Type B pancreatic cell (in vitro differentiated cells): ENCODE results near the gene NRIP2. TPM values are rescaled to one million over a fixed set of nuclear protein-coding genes. Genes with fewer than 3 reads are reported as not detected.

ENCODE experiments used
- DNase-seq: peaks from one replicate; pipeline ENCODE4 v3.0.0; 2021; ENCODE audit warnings: mixed read lengths; ENCODE audit not compliant: unreplicated experiment; ENCODE audit errors: extremely low spot score
- H3K27ac Mint-ChIP-seq: 2 replicates; pipeline ENCODE4 v1.8.0; 2021; ENCODE audit warnings: mild to moderate bottlenecking, mixed read lengths
- H3K27me3 Mint-ChIP-seq: 2 replicates; pipeline ENCODE4 v1.8.0; 2021; ENCODE audit warnings: mixed read lengths
- H3K36me3 Mint-ChIP-seq: 2 replicates; pipeline ENCODE4 v1.8.0; 2021; ENCODE audit warnings: mixed read lengths
- H3K4me1 Mint-ChIP-seq: one replicate; pipeline ENCODE4 v1.8.0; 2021; ENCODE audit warnings: mixed read lengths; ENCODE audit not compliant: unreplicated experiment
- H3K4me3 Mint-ChIP-seq: 2 replicates; pipeline ENCODE4 v1.8.0; 2021; ENCODE audit warnings: mild to moderate bottlenecking, mixed read lengths
- H3K9me3 Mint-ChIP-seq: 2 replicates; pipeline ENCODE4 v1.8.0; 2021; ENCODE audit warnings: mixed read lengths
- total RNA-seq: library from RNA; stranded (reverse); gene quantifications from 2 replicates; pipeline ENCODE4 v1.2.1, GENCODE V29; 2021; ENCODE audit warnings: low replicate concordance
- TF ChIP-seq, protein P1 (sequence below): fragments of 200-600 bp; sonication (generic); conservative IDR thresholded peaks from 2 replicates; pipeline ENCODE4 v1.5.0; 2021; ENCODE audit warnings: antibody characterized with exemption, mild to moderate bottlenecking

Gene NRIP2
- total RNA-seq, 1 donor from 2014 or later, result 1.2 TPM

DNA sequence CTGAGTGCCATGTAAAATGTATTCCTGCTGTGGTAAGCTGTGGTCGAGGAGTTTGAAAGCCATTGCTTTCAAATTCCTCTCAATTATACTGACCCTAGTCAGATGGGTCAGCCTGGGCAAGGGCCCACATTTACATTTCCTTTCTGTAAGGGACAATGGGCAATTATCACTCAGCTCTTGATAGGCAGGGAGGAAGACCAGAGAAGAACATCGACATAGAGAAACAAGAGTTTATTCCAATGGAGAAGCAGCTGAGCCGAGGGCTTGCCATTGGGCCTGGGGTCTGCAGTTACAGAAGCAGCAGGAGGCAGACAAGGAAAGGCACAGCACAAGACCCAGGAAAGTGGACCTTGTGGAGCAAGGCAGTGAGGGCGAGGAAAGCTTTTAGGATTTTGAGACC is 9.7 kb downstream of the NRIP2 start:
- Mint-ChIP-seq H3K27me3 (no peaks in the 10 kb centered on the region), H3K9me3 (no peaks in the 10 kb centered on the region), H3K27ac (no peak overlapping the region), H3K4me3 (no peak overlapping the region), H3K36me3 (peaks cover 60% of the 10 kb centered on the region), H3K4me1 (no peaks in the 10 kb centered on the region)
- TF ChIP-seq, protein P1, sequence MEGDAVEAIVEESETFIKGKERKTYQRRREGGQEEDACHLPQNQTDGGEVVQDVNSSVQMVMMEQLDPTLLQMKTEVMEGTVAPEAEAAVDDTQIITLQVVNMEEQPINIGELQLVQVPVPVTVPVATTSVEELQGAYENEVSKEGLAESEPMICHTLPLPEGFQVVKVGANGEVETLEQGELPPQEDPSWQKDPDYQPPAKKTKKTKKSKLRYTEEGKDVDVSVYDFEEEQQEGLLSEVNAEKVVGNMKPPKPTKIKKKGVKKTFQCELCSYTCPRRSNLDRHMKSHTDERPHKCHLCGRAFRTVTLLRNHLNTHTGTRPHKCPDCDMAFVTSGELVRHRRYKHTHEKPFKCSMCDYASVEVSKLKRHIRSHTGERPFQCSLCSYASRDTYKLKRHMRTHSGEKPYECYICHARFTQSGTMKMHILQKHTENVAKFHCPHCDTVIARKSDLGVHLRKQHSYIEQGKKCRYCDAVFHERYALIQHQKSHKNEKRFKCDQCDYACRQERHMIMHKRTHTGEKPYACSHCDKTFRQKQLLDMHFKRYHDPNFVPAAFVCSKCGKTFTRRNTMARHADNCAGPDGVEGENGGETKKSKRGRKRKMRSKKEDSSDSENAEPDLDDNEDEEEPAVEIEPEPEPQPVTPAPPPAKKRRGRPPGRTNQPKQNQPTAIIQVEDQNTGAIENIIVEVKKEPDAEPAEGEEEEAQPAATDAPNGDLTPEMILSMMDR, result no peak
- no peak for DNase-seq

DNA sequence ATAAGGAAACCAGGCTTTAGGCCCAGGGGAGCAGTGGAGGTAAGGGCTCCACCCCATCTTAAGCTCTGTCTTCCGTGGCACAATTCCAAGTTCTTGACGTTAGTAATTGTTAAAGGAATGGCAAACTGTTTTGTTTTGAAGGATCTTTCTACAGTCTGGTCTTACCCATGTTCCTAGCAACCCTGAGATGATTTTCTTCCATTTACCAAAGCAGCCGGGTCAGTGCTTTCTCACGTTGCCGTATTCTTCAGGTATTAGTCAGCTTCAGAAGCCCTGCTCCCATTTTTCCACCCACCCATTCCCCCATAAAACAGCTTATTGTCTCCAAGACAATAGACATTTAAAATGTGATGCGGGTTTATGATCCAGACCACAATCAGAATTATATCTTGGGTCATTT is 10.3 kb downstream of the NRIP2 start:
- DNase-seq, result no peak
- TF ChIP-seq, protein P1, result no peak
- Mint-ChIP-seq H3K27ac (no peak overlapping the region), H3K4me3 (no peak overlapping the region), H3K27me3 (no peaks in the 10 kb centered on the region), H3K36me3 (peaks cover 64% of the 10 kb centered on the region), H3K4me1 (no peaks in the 10 kb centered on the region), H3K9me3 (no peaks in the 10 kb centered on the region)

DNA sequence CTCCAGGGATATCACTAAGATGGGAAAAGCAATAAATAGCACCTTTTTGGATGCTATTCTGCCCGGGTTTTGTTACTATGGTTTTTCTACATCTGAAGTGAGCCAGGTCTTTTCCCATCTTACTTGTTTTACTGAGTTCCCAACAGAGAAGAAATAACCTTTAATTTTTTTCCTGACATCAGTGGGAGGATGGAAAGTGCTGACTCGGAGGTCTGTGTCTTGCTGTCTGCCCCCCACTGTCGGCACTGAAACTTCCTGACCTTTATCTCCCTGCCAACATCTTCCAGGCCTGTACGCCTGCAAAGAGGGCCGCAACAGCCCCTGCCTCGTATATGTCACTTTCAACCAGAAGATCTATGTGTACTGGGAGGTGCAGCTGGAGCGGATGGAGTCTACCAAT is 11.4 kb downstream of the NRIP2 start:
- H3K4me1 Mint-ChIP-seq, result no peaks in the 10 kb centered on the region
- H3K9me3 Mint-ChIP-seq, result no peaks in the 10 kb centered on the region
- no peak overlapping the region for H3K27ac Mint-ChIP-seq
- no peaks in the 10 kb centered on the region for H3K27me3 Mint-ChIP-seq
- TF ChIP-seq, protein P1, result no peak
- H3K36me3 Mint-ChIP-seq, result peaks cover 57% of the 10 kb centered on the region
- no peak for DNase-seq
- H3K4me3 Mint-ChIP-seq, result no peak overlapping the region

DNA sequence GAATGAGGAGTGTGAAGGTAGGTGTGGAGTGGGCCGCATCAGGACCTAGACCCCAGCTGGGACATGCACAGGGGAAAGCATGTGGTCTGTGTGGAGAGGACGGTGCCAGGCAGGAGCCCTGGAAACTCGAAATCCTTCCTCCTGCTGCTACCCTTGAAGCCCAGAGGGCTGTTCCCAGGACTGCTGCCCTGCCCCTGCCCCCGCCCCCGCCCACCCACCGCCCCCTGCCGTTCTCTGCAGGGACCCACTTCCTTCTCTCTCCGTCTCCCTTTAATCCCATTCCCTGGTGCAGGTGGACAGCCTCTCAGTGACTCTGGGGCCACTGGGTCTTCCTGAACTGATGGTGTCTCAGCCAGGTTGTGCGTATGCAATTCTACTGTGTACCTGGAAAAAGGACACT is 14.4 kb downstream of the NRIP2 start:
- Mint-ChIP-seq H3K36me3 (peaks cover 56% of the 10 kb centered on the region), H3K4me3 (no peak overlapping the region), H3K27me3 (no peaks in the 10 kb centered on the region), H3K27ac (no peak overlapping the region), H3K9me3 (no peaks in the 10 kb centered on the region), H3K4me1 (no peaks in the 10 kb centered on the region)
- DNase-seq, result no peak
- TF ChIP-seq, protein P1, result no peak

DNA sequence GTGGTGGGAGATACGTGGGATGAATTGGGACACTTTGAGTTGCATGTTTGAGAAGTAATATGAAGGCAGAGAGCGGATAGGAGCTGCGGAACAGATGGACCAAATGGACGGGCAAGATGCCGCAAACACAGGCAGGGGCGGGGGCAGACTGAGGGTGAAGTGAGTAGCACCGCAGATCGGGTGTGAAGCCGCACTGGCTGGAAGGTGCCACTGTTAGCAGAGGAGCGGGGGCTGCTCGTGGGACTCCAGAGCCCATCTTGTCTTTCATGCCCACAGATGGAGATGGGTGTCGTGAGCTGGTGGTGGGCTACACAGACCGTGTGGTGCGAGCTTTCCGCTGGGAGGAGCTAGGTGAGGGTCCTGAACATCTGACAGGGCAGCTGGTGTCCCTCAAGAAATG is 15.0 kb downstream of the NRIP2 start:
- peaks cover 55% of the 10 kb centered on the region for H3K36me3 Mint-ChIP-seq
- no peaks in the 10 kb centered on the region for H3K27me3 Mint-ChIP-seq
- no peaks in the 10 kb centered on the region for H3K4me1 Mint-ChIP-seq
- H3K27ac Mint-ChIP-seq, result no peak overlapping the region
- no peak for DNase-seq
- TF ChIP-seq, protein P1, result no peak
- H3K4me3 Mint-ChIP-seq, result no peak overlapping the region
- H3K9me3 Mint-ChIP-seq, result no peaks in the 10 kb centered on the region
